ENCODE results near the gene GAB4.
A peak's percentile ranks its signal among the peaks of the same experiment; 100 is the strongest.

Gene GAB4

DNA sequence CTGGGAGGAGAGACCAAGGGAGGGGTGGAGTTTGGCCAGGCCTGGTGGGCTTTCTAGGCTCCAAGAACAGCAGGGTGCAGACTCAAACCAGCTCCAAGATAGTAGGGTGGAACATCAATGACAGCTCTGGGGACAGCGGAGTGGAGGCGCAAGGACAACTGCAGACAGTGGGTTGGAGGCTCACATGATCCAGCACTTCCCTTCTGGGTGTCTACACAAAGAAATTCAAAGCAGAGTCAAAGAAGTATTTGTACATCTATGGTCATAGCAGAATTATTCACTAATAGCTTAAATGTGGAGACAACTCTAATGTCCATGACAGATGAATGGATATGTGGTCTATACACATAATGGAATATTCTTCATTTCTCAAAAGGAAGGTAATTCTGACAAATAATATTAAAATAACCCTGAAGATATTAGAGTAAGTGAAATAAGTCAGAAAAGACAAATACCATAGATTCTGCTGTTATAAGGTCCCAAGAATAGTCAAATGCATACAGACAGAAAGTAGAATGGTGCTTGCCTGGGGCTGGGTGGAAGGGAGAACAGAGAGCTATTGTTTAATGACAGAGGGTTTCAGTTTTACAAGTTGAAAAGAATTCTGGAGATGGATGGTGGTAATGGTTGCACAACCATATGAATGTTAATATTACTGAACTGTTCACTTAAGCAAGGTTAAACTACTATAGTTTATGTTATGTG lies 5.5 kb upstream of the GAB4 start:
- Histone ChIP-seq H3K27me3 (replicated peaks; ENCODE audit: control insufficient read depth, insufficient read depth, low read length) (no peaks in the 10 kb centered on the region; the same call in 1 of the 2 replicates), H3K36me3 (ENCODE audit: control insufficient read depth, insufficient read depth, low read length) (no peaks in the 10 kb centered on the region), H3K4me3 (replicated peaks; ENCODE audit: low read depth, low read length) (no peak overlapping the region)
- TF ChIP-seq, protein P1, sequence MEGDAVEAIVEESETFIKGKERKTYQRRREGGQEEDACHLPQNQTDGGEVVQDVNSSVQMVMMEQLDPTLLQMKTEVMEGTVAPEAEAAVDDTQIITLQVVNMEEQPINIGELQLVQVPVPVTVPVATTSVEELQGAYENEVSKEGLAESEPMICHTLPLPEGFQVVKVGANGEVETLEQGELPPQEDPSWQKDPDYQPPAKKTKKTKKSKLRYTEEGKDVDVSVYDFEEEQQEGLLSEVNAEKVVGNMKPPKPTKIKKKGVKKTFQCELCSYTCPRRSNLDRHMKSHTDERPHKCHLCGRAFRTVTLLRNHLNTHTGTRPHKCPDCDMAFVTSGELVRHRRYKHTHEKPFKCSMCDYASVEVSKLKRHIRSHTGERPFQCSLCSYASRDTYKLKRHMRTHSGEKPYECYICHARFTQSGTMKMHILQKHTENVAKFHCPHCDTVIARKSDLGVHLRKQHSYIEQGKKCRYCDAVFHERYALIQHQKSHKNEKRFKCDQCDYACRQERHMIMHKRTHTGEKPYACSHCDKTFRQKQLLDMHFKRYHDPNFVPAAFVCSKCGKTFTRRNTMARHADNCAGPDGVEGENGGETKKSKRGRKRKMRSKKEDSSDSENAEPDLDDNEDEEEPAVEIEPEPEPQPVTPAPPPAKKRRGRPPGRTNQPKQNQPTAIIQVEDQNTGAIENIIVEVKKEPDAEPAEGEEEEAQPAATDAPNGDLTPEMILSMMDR (IDR thresholded peaks at IDR 0.05; ENCODE audit: insufficient read depth, low read length, poor library complexity, severe bottlenecking): no peak
- DNase-seq (ENCODE audit: extremely low read depth, insufficient read length): no peak

DNA sequence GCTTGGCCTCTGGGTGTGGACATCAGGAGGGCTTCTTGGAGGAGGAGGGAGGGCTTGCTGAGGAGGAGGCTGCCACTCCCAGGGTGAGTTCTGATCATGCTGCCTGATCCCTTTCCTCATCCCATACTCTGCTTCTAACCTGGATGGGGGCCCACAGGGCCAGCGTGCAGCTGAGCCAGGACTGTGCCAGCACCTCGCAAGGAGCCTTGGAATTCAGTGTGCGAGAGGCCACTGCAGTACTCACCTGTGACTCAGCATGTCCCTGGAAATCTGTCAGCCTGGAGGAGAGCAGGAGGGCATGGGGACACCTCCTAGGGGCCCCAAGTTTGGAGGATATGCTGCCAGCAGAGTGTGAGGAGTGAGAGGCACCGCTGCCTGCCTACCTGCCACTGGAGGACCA lies 4.2 kb upstream of the GAB4 start:
- Histone ChIP-seq H3K36me3 (ENCODE audit: control insufficient read depth, insufficient read depth, low read length) (no peaks in the 10 kb centered on the region), H3K27me3 (replicated peaks; ENCODE audit: control insufficient read depth, insufficient read depth, low read length) (no peaks in the 10 kb centered on the region; the same call in 1 of the 2 replicates), H3K4me3 (replicated peaks; ENCODE audit: low read depth, low read length) (no peak overlapping the region)
- TF ChIP-seq, protein P1 (IDR thresholded peaks at IDR 0.05; ENCODE audit: insufficient read depth, low read length, poor library complexity, severe bottlenecking): no peak
- no peak for DNase-seq (ENCODE audit: extremely low read depth, insufficient read length)

DNA sequence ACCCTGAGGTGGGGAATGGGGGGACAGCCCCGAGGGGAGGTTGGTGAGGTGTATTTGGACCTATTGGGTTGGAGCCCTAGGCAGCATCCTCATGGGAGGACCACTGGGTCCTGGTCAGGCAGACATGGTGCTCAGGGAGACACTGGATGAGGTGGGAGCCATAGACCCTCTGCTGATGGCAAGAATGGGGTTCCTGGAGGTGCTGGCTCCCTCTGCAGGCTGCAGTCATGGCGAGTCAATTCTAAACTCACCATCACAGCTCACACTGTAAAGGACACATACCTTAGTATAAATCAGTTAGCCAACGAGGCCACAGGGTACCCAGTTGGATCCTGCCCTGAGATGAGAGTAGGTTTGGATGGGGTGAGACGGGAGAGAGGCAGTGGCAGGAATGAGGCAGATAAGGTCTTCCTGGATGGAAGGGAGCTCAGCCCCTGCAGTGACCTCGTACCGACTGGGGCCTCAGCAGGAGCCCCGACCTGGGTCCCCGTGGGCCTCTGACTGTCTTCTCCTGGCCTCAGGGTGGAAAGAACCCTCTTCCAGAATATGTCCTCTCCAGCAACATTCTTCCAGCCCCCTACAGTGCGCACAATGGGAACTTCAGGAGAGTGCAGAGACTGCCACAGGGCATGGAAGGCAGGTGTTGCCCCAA lies 1.7 kb upstream of the GAB4 start:
- Histone ChIP-seq H3K36me3 (ENCODE audit: control insufficient read depth, insufficient read depth, low read length) (no peaks in the 10 kb centered on the region), H3K27me3 (replicated peaks; ENCODE audit: control insufficient read depth, insufficient read depth, low read length) (no peaks in the 10 kb centered on the region; the same call in 1 of the 2 replicates), H3K4me3 (replicated peaks; ENCODE audit: low read depth, low read length) (no peak overlapping the region)
- no peak for DNase-seq (ENCODE audit: extremely low read depth, insufficient read length)
- TF ChIP-seq, protein P1 (IDR thresholded peaks at IDR 0.05; ENCODE audit: insufficient read depth, low read length, poor library complexity, severe bottlenecking): peak; percentile 34

DNA sequence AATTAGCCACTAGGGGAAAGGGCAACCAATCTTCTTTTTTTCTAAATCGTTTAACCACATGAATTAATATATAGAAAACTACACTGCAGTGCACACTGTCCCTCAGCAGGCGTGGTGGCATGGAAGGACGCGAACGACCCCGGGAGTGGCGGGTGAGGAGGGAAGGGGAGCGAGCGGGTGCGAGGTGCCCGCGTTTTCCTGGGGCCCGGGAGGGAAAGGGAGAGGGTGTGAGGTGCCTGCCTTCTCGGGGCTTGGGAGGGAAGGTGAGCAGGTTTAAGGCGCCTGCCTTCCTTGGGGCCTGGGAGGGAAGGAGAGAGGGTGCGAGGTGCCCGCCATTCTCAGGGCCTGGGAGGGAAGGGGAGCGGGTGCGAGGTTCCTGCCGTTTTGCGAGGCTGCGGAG lies 765 bp downstream of the GAB4 start:
- Histone ChIP-seq H3K4me3 (replicated peaks; ENCODE audit: low read depth, low read length) (no peak overlapping the region), H3K27me3 (replicated peaks; ENCODE audit: control insufficient read depth, insufficient read depth, low read length) (no peaks in the 10 kb centered on the region), H3K36me3 (ENCODE audit: control insufficient read depth, insufficient read depth, low read length) (no peaks in the 10 kb centered on the region)
- TF ChIP-seq, protein P1 (IDR thresholded peaks at IDR 0.05; ENCODE audit: insufficient read depth, low read length, poor library complexity, severe bottlenecking): no peak
- no peak for DNase-seq (ENCODE audit: extremely low read depth, insufficient read length)

DNA sequence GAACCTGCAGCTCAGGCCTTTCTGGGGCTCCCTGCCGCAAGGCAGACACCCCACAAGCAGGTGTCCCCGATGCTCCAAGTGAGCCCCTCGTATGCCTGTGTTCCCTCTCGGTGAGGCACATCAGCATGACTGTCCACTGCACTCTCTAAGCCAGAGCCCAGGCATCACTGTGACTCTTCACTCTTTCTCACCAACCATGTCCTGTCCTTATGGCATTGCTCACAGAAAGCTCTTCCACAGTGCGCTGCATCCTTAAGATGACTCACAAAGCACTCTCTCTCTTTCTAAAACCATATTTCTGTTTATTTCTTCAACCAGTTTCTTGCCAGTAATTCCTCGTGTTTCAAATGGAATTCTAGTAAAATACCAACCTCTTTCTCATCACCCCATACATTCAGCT lies 18.1 kb downstream of the GAB4 start:
- Histone ChIP-seq H3K27me3 (replicated peaks; ENCODE audit: control insufficient read depth, insufficient read depth, low read length) (no peaks in the 10 kb centered on the region), H3K36me3 (ENCODE audit: control insufficient read depth, insufficient read depth, low read length) (no peaks in the 10 kb centered on the region), H3K4me3 (replicated peaks; ENCODE audit: low read depth, low read length) (no peak overlapping the region)
- TF ChIP-seq, protein P1 (IDR thresholded peaks at IDR 0.05; ENCODE audit: insufficient read depth, low read length, poor library complexity, severe bottlenecking): no peak
- DNase-seq (ENCODE audit: extremely low read depth, insufficient read length): no peak
